ENCODE measurements around the gene GRIP1.

DNA sequence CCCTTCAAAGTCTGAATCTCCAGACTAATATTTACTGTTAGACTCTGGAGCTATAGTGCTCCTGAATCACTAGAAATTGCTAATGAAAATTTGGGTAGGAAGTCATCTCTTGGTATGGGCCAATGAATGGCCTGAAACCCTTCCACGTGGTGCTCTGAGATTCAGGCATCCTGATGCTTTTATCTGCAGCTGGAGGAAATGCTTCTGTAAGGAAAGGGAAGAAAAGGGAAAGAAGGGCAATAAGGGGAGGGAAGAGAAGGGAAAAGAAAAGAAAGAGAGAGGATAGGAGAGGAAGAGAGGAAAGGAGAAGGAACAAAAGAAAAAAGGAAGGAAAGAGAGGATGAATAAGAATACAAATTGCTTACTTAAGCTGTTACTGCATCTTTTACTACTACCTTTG lies 182.3 kb downstream of the GRIP1 start:
- TF ChIP-seq EZH2phosphoT487 (conservative IDR thresholded peaks at IDR 0.05; ENCODE audit: low read length) = no peak
- TF ChIP-seq, protein P1, sequence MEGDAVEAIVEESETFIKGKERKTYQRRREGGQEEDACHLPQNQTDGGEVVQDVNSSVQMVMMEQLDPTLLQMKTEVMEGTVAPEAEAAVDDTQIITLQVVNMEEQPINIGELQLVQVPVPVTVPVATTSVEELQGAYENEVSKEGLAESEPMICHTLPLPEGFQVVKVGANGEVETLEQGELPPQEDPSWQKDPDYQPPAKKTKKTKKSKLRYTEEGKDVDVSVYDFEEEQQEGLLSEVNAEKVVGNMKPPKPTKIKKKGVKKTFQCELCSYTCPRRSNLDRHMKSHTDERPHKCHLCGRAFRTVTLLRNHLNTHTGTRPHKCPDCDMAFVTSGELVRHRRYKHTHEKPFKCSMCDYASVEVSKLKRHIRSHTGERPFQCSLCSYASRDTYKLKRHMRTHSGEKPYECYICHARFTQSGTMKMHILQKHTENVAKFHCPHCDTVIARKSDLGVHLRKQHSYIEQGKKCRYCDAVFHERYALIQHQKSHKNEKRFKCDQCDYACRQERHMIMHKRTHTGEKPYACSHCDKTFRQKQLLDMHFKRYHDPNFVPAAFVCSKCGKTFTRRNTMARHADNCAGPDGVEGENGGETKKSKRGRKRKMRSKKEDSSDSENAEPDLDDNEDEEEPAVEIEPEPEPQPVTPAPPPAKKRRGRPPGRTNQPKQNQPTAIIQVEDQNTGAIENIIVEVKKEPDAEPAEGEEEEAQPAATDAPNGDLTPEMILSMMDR (IDR thresholded peaks at IDR 0.05; ENCODE audit: insufficient read depth, low read length, poor library complexity, severe bottlenecking) = no peak

Data from SU-DHL-6 (cell line).